ENCODE data around the gene FUS. TPM values are rescaled to one million over a fixed set of nuclear protein-coding genes. Genes with fewer than 3 reads are reported as not detected.
A peak's percentile ranks its signal among the peaks of the same experiment; 100 is the strongest.

FUS gene
- total and polyA plus RNA-seq, 2 of the 13 experiments (the other 11 are each of a cell fraction or from before 2014, with no cell fraction given): 68.1 to 168 TPM

GRCh38 chr16:31142109-31143010 lies 37.6 kb upstream of the FUS start (continued):
- no peak for TF ChIP-seq JARID2 (CRISPR knock-in tag; IDR thresholded peaks at IDR 0.05; ENCODE audit: insufficient replicate concordance)
- no peak for TF ChIP-seq ZBTB4 (CRISPR knock-in tag; IDR thresholded peaks at IDR 0.05; ENCODE audit: borderline replicate concordance)
- peak; percentile 97 for TF ChIP-seq ZNF788 (CRISPR knock-in tag; IDR thresholded peaks at IDR 0.05; ENCODE audit: borderline replicate concordance)
- TF ChIP-seq MIER3 (CRISPR knock-in tag; IDR thresholded peaks at IDR 0.05; ENCODE audit: borderline replicate concordance): peak; percentile 87; the same call in 1 of the 2 replicates
- TF ChIP-seq SRSF9 (IDR thresholded peaks at IDR 0.05; ENCODE audit: borderline replicate concordance, insufficient read depth, low read depth, low read length, poor library complexity, severe bottlenecking): no peak
- TF ChIP-seq KDM1A (CRISPR knock-in tag; IDR thresholded peaks at IDR 0.05): no peak
- TF ChIP-seq ZBTB33 (CRISPR knock-in tag; IDR thresholded peaks at IDR 0.05): peak; percentile 71
- no peak for TF ChIP-seq FLYWCH1 (CRISPR knock-in tag; IDR thresholded peaks at IDR 0.05)
- TF ChIP-seq ZNF160 (CRISPR knock-in tag; IDR thresholded peaks at IDR 0.05): no peak
- TF ChIP-seq ATF2 (CRISPR knock-in tag; IDR thresholded peaks at IDR 0.05): peak; percentile 73; the same call in 1 of the 2 replicates
- peak; percentile 69; the same call in 1 of the 2 replicates for TF ChIP-seq ETV5 (CRISPR knock-in tag; IDR thresholded peaks at IDR 0.05; ENCODE audit: borderline replicate concordance)
- peak; percentile 90; the same call in 1 of the 2 replicates for TF ChIP-seq ZNF136 (CRISPR knock-in tag; IDR thresholded peaks at IDR 0.05; ENCODE audit: low read depth)
- TF ChIP-seq KLF13 (CRISPR knock-in tag; IDR thresholded peaks at IDR 0.05): no peak
- TF ChIP-seq ZNF441 (CRISPR knock-in tag; IDR thresholded peaks at IDR 0.05; ENCODE audit: borderline replicate concordance): no peak; the same call in 1 of the 2 replicates
- 0 out of 2 replicates have a peak, but pooled peaks have one; percentile 10 for TF ChIP-seq FOXJ3 (CRISPR knock-in tag; IDR thresholded peaks at IDR 0.05; ENCODE audit: borderline replicate concordance)
- TF ChIP-seq MLXIP (CRISPR knock-in tag; IDR thresholded peaks at IDR 0.05; ENCODE audit: borderline replicate concordance): no peak
- peak; percentile 98 for TF ChIP-seq ZSCAN31 (CRISPR knock-in tag; IDR thresholded peaks at IDR 0.05; ENCODE audit: low read depth)
- peak; percentile 77 for TF ChIP-seq NR2C2 (CRISPR knock-in tag; IDR thresholded peaks at IDR 0.05; ENCODE audit: borderline replicate concordance)

Data from HepG2 (cell line).